Liver (tissue), 3 donors: ENCODE results near the gene PODXL2.

Experiments
- RXRA ChIP-seq, 2 donors: IDR thresholded peaks; 2 replicates each; pipeline ENCODE4 v1.6.1; 2017 to 2018; ENCODE audit warnings: antibody characterized with exemption in 2 of 2, mild to moderate bottlenecking in 1 of 2
- SP1 ChIP-seq: IDR thresholded peaks from 2 replicates; pipeline ENCODE4 v1.6.1; 2018; ENCODE audit warnings: antibody characterized with exemption, mild to moderate bottlenecking
- TF ChIP-seq, protein P1 (sequence below): fragments of 150-350 bp; IDR thresholded peaks from 2 replicates; pipeline ENCODE4 v1.5.1; 2017; ENCODE audit warnings: improper control_type of control experiment, low read depth, low read length; ENCODE audit not compliant: missing input control
- TF ChIP-seq, protein P2 (sequence below): IDR thresholded peaks from 2 replicates; pipeline ENCODE4 v1.6.1; 2016; ENCODE audit warnings: antibody characterized with exemption
- donor health status: healthy.
- donor health status: healthy.

DNA sequence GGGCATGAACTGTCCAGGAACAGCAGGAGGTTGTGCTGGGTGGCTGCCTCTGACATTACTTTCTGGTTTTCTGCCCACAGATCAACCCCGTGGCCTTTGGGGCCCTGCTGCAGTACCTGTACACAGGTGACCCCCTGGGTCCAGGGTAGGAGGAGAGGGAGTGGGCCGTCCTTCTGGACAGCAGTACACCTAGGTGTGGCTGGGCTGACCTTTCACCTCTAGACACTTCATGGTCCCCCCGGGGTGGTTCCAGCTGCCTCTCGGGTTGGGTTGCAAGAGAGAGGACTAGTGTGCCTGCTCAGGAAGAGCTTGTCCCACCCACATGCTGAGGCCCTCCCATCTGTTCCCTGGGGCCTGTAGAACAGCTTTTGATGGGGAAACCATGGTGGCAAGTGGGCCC, 47.5 kb downstream of the PODXL2 start:
- TF ChIP-seq, protein P1, sequence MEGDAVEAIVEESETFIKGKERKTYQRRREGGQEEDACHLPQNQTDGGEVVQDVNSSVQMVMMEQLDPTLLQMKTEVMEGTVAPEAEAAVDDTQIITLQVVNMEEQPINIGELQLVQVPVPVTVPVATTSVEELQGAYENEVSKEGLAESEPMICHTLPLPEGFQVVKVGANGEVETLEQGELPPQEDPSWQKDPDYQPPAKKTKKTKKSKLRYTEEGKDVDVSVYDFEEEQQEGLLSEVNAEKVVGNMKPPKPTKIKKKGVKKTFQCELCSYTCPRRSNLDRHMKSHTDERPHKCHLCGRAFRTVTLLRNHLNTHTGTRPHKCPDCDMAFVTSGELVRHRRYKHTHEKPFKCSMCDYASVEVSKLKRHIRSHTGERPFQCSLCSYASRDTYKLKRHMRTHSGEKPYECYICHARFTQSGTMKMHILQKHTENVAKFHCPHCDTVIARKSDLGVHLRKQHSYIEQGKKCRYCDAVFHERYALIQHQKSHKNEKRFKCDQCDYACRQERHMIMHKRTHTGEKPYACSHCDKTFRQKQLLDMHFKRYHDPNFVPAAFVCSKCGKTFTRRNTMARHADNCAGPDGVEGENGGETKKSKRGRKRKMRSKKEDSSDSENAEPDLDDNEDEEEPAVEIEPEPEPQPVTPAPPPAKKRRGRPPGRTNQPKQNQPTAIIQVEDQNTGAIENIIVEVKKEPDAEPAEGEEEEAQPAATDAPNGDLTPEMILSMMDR: no peak
- no peak for TF ChIP-seq SP1
- TF ChIP-seq, protein P2, sequence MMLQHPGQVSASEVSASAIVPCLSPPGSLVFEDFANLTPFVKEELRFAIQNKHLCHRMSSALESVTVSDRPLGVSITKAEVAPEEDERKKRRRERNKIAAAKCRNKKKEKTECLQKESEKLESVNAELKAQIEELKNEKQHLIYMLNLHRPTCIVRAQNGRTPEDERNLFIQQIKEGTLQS: no peak
- TF ChIP-seq RXRA (IDR thresholded peaks at IDR 0.05): no peak
